B cell (primary cell): ENCODE results near the gene CNKSR3. TPM values are rescaled to one million over a fixed set of nuclear protein-coding genes. Genes with fewer than 3 reads are reported as not detected.

ENCODE experiments used
- ATAC-seq: fragments of 200-7000 bp; cut with Tn5 transposase; one replicate; pipeline ENCODE4 v1.10.0; 2021; ENCODE audit warnings: low read depth, mild to moderate bottlenecking, moderate number of reproducible peaks, moderate library complexity
- CTCF ChIA-PET: fragments of 350-600 bp; sonication (Branson Sonifier 250); formaldehyde crosslinking; loops from one replicate; lab custom pipeline; 2021; ENCODE audit warnings: antibody characterized with exemption, inconsistent platforms; lab: Charles Lee
- POLR2A ChIA-PET: fragments of 350-600 bp; sonication (Branson Sonifier 250); formaldehyde crosslinking; loops from one replicate; lab custom pipeline; 2021; ENCODE audit warnings: antibody characterized with exemption; lab: Charles Lee
- DNase-seq: peaks from one replicate; pipeline ENCODE4 v3.0.0; 2013
- H2AFZ ChIP-seq: 2 replicates; pipeline ENCODE4 v1.6.1; 2012; ENCODE audit warnings: mild to moderate bottlenecking, low read depth, low read length; ENCODE audit not compliant: insufficient read depth, poor library complexity, severe bottlenecking
- H3K27ac ChIP-seq, 2 donors: 1 replicate in 1 of 2; 2 replicates in 1 of 2; pipeline ENCODE4 v1.5.1; 2012 to 2013; ENCODE audit warnings: low read length in 2 of 2, mild to moderate bottlenecking in 2 of 2, moderate library complexity in 1 of 2
- H3K27me3 ChIP-seq, 4 experiments: fragments of 200-600 bp in 1 of 4; sonication (generic) in 1 of 4; replicated peaks in 1 of 4; 1 replicate in 2 of 4; 2 replicates in 2 of 4; pipeline versions ENCODE4 v1.6.1 to v1.7.0; 2013 to 2016; ENCODE audit warnings: low read length in 3 of 4, mild to moderate bottlenecking in 2 of 4, mixed read lengths in 1 of 4, moderate library complexity in 1 of 4; ENCODE audit not compliant: insufficient read depth in 4 of 4, control insufficient read depth in 3 of 4; ENCODE audit errors: control extremely low read depth in 1 of 4
- H3K36me3 ChIP-seq, 2 experiments: replicated peaks in 1 of 2; 1 replicate in 1 of 2; 2 replicates in 1 of 2; pipeline versions ENCODE4 v1.6.1 to v1.7.1; 2013; ENCODE audit warnings: low read length in 1 of 2; ENCODE audit not compliant: insufficient read depth in 2 of 2, control insufficient read depth in 1 of 2; ENCODE audit errors: control extremely low read depth in 1 of 2, extremely low read depth in 1 of 2
- H3K4me1 ChIP-seq, 2 donors: fragments of 200-600 bp in 1 of 2; sonication (generic) in 1 of 2; 1 replicate in 1 of 2; 2 replicates in 1 of 2; pipeline versions ENCODE4 v1.5.1 to v1.6.1; 2013 to 2017; ENCODE audit warnings: low read length in 2 of 2; ENCODE audit not compliant: control insufficient read depth in 2 of 2, insufficient read depth in 2 of 2
- H3K4me2 ChIP-seq: replicated peaks from 2 replicates; pipeline ENCODE3; 2012; ENCODE audit warnings: mild to moderate bottlenecking, low read depth, low read length; ENCODE audit not compliant: poor library complexity, severe bottlenecking
- H3K4me3 ChIP-seq, 5 experiments: fragments of 200-600 bp in 1 of 5; sonication (generic) in 1 of 5; 1 replicate in 3 of 5; 2 replicates in 2 of 5; pipeline versions ENCODE4 v1.5.1 to v1.7.0; 2011 to 2016; ENCODE audit warnings: low read length in 4 of 5, mild to moderate bottlenecking in 4 of 5, low read depth in 2 of 5, control low read depth in 1 of 5, moderate library complexity in 1 of 5; ENCODE audit not compliant: insufficient read depth in 1 of 5; ENCODE audit errors: control extremely low read depth in 1 of 5, extremely low read depth in 1 of 5
- H3K79me2 ChIP-seq: fragments of 200-600 bp; sonication (generic); one replicate; pipeline ENCODE4 v1.6.0; 2016; ENCODE audit warnings: low read length; ENCODE audit not compliant: control insufficient read depth, insufficient read depth
- H3K9ac ChIP-seq: fragments of 200-600 bp; sonication (generic); 2 replicates; pipeline ENCODE4 v1.6.1; 2017; ENCODE audit warnings: mild to moderate bottlenecking, low read length, moderate library complexity
- H3K9me3 ChIP-seq, 3 donors: one replicate each; pipeline versions ENCODE4 v1.6.1 to v1.7.1; 2013; ENCODE audit warnings: low read length in 2 of 3; ENCODE audit not compliant: control insufficient read depth in 2 of 3, insufficient read depth in 1 of 3; ENCODE audit errors: control extremely low read depth in 1 of 3
- H4K20me1 ChIP-seq: 2 replicates; pipeline ENCODE4 v1.6.0; 2012; ENCODE audit warnings: mild to moderate bottlenecking, low read length; ENCODE audit not compliant: insufficient read depth, control insufficient read depth, poor library complexity, severe bottlenecking
- H3K27ac Mint-ChIP-seq: one replicate; pipeline ENCODE4 v1.8.0; 2021; ENCODE audit warnings: mixed read lengths
- H3K27me3 Mint-ChIP-seq: one replicate; pipeline ENCODE4 v1.8.0; 2021; ENCODE audit warnings: mixed read lengths
- H3K4me1 Mint-ChIP-seq: one replicate; pipeline ENCODE4 v1.8.0; 2021; ENCODE audit warnings: mixed read lengths
- H3K4me3 Mint-ChIP-seq: one replicate; pipeline ENCODE4 v1.8.0; 2021; ENCODE audit warnings: mixed read lengths
- H3K9me3 Mint-ChIP-seq: one replicate; pipeline ENCODE4 v1.8.0; 2022; ENCODE audit warnings: mixed read lengths; ENCODE audit not compliant: insufficient read depth
- EZH2 ChIP-seq: IDR thresholded peaks from 2 replicates; pipeline ENCODE4 v1.6.1; 2012; ENCODE audit warnings: borderline replicate concordance, low read depth, mild to moderate bottlenecking, moderate library complexity, low read length; ENCODE audit not compliant: insufficient read depth, poor library complexity, severe bottlenecking
- WGBS: methylation state at CpG from one replicate; pipeline ENCODE4 v1.1.5; 2013; ENCODE audit warnings: missing lambda C conversion rate; ENCODE audit not compliant: insufficient coverage; 5-methylcytosine and 5-hydroxymethylcytosine counted together
- intact Hi-C: fragments of 100-400 bp; cut with micrococcal nuclease; formaldehyde crosslinking; loops from one replicate; pipeline ENCODE4 v1.10.0; 2022
- polyA plus RNA-seq: library from polyadenylated mRNA; depleted of rRNA; stranded (reverse); fragments of >200 nt; gene quantifications from 2 replicates; pipeline ENCODE4 v1.2.3, GENCODE V29; 2012
- total RNA-seq, 2 donors: library from RNA; stranded (reverse); fragments of 120-200 nt in 1 of 2; gene quantifications; 1 replicate in 1 of 2; 2 replicates in 1 of 2; pipeline versions ENCODE4 v1.2.3 to v1.2.4, GENCODE V29; 2013 to 2022
- TF ChIP-seq, protein P1 (sequence below): fragments of 200-600 bp; IDR thresholded peaks from one replicate; pipeline ENCODE4 v1.8.0; 2022; ENCODE audit warnings: antibody characterized with exemption, mild to moderate bottlenecking

CNKSR3 gene
- total and polyA plus RNA-seq, 2 donors (not counting 1 experiment from before 2014, with no cell fraction given), result not detected

DNA sequence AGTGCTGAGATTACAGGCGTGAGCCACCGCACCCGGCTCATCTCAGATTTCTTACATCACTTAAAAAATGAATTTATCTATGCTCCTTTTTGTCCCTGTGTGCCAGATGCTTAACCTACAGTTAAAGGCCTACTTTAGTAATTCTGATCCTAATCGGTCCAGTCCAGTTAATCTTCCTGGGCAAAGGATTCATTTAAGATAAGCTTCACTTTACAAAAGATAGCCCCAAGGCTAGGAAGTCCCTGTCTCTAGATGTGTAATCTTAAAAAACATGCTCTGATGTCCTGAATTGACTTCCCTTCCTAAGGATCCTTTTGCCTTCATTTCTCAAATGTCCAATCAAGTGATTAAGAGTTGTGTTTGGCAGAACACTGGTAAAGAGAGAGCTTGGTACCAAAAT lies 85.5 kb downstream of the CNKSR3 start:
- 91% methylated on average over 4 of the region's 4 CpGs for WGBS
- TF ChIP-seq, protein P1, sequence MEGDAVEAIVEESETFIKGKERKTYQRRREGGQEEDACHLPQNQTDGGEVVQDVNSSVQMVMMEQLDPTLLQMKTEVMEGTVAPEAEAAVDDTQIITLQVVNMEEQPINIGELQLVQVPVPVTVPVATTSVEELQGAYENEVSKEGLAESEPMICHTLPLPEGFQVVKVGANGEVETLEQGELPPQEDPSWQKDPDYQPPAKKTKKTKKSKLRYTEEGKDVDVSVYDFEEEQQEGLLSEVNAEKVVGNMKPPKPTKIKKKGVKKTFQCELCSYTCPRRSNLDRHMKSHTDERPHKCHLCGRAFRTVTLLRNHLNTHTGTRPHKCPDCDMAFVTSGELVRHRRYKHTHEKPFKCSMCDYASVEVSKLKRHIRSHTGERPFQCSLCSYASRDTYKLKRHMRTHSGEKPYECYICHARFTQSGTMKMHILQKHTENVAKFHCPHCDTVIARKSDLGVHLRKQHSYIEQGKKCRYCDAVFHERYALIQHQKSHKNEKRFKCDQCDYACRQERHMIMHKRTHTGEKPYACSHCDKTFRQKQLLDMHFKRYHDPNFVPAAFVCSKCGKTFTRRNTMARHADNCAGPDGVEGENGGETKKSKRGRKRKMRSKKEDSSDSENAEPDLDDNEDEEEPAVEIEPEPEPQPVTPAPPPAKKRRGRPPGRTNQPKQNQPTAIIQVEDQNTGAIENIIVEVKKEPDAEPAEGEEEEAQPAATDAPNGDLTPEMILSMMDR, result no peak
- no peak for TF ChIP-seq EZH2
- DNase-seq, result no peak
- H2AFZ ChIP-seq, result no peak overlapping the region
- intact Hi-C loops, result no loop called here
- H4K20me1 ChIP-seq, result no peaks in the 10 kb centered on the region
- no peaks in the 10 kb centered on the region for H3K4me1 ChIP-seq
- H3K9ac ChIP-seq, result no peak overlapping the region
- no peaks in the 10 kb centered on the region for H3K9me3 ChIP-seq
- no peak overlapping the region for H3K4me3 ChIP-seq
- no peaks in the 10 kb centered on the region for H3K79me2 ChIP-seq
- no peaks in the 10 kb centered on the region for H3K27me3 ChIP-seq
- no peak overlapping the region for H3K27ac Mint-ChIP-seq
- no peaks in the 10 kb centered on the region for H3K27me3 Mint-ChIP-seq
- no peaks in the 10 kb centered on the region for H3K36me3 ChIP-seq
- ATAC-seq, result no peak
- H3K4me3 Mint-ChIP-seq, result no peak overlapping the region
- H3K4me1 Mint-ChIP-seq, result no peaks in the 10 kb centered on the region
- POLR2A ChIA-PET, result no interaction called here
- no peak overlapping the region for H3K27ac ChIP-seq
- H3K9me3 Mint-ChIP-seq, result no peaks in the 10 kb centered on the region
- H3K4me2 ChIP-seq, result no peak overlapping the region
- CTCF ChIA-PET, result no interaction called here

DNA sequence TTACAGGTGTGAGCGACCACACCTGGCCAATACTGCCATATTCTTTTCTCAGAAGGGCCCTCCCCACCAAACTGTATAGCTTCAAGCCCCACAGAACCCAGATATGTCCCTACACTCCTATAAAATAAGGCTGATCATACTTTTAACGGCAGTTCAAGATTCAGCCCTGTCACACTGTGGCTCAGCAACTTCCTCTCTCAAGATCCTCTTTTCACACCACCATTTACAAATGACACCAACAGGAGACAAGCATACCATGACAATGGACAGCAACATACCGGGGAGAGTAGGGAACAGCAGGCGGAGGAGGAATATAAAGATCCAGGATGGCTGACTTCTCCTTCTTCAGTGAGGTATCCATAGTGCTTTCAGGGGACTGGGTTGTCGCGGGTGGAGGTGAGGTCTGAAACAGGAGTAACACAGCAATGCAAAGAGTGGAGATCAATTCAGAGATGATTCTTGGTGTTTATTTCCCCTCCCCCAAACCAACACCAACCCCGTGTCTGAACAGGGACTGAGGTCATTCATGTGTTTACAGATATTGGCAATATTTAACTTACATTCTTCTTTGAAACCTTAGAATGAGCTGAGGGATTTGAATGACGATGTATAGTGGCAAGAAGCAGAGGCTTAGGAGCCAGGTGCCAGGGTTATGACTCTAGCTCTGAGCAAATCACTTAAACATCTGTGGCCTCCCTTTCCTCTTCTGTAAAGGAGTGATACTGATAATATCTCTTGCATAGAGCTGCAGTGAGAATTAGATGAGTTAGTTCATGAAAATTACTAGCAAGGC lies 96.3 kb downstream of the CNKSR3 start:
- no peak for DNase-seq
- Histone ChIP-seq H3K9ac (no peak overlapping the region), H4K20me1 (no peaks in the 10 kb centered on the region), H3K27ac (no peak overlapping the region), H3K4me1 (no peaks in the 10 kb centered on the region), H3K27me3 (no peaks in the 10 kb centered on the region), H3K4me3 (no peak overlapping the region), H2AFZ (no peak overlapping the region), H3K9me3 (no peaks in the 10 kb centered on the region), H3K4me2 (no peak overlapping the region), H3K79me2 (no peaks in the 10 kb centered on the region), H3K36me3 (no peaks in the 10 kb centered on the region)
- Mint-ChIP-seq H3K27me3 (peaks cover 7% of the 10 kb centered on the region), H3K4me3 (no peak overlapping the region), H3K27ac (no peak overlapping the region), H3K4me1 (peaks cover 3% of the 10 kb centered on the region), H3K9me3 (no peaks in the 10 kb centered on the region)
- no peak for TF ChIP-seq EZH2
- TF ChIP-seq, protein P1, result no peak
- no peak for ATAC-seq
- POLR2A ChIA-PET, result no interaction called here
- WGBS, result 42% methylated on average over 2 of the region's 8 CpGs
- CTCF ChIA-PET, result interaction anchor here (0.7 to 1.3 kb wide), 2 partner anchors 13 to 60 kb away, joined by 3 read pairs; no protein-coding TSS in a partner anchor
- intact Hi-C loops, result no loop called here
